Measurements from ENCODE around the gene KLC1.
"Not testable (repeated sequence)": the region's sequence is repeated elsewhere in the genome, so short reads cannot be mapped to it uniquely, and the experiment has no call there.

KLC1 gene

DNA sequence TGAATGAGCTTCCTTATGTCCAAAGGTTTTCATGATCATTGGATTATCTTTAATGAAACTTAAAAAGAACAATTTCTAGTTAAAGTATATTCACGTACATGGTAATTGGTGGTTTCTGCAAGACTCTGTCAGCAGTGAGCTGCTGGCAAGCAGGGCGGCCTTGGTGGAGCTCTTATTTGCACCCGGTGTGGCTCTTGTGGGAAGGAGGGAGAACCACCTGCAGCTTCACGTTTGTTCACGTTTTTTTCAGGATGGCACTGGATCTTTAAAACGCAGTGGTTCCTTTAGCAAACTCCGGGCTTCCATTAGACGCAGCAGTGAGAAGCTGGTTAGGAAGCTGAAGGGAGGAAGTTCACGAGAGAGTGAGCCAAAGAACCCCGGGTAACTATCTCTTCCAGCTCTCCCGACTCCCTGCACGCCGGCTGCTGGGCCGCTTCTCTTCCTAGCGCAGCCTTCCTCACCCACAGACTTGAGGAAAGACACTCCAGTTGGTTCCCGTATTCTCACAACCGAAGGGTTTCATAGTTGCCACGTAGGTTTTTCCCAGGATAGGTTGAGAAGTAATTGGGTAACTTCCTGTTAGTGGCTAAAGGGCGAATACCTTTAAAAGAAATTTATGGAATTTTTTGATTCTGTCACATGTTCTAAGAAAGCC, 57.9 kb downstream of the KLC1 start:
- no peaks in the 10 kb centered on the region for H3K9me3 Mint-ChIP-seq (ENCODE audit: low read depth)
- no peaks in the 10 kb centered on the region for H3K4me1 Mint-ChIP-seq (ENCODE audit: low read depth)
- H3K27me3 Mint-ChIP-seq = no peaks in the 10 kb centered on the region
- no peak overlapping the region for H3K4me3 Mint-ChIP-seq
- no peaks in the 10 kb centered on the region for H3K36me3 Mint-ChIP-seq
- H3K27ac Mint-ChIP-seq = no peak overlapping the region

DNA sequence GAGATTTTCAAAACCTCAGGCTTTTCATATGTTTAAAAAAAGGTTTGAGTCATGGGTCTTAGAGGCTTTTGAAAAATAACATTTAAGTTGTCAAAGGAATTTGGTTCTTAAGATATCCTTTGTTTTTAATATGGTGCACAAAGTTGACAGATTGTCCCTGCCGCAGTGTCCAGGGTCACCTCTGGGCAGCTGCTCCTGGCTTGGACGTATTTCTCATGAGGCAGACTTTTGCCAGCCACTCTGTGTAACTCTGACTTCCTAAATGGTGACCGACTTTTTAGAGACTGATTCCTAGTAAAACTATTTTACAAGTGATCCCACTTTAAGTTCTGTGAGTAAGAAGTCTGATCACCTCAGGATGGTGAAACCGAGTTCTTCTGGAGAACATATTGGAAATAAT, 58.7 kb downstream of the KLC1 start:
- no peaks in the 10 kb centered on the region for H3K27me3 Mint-ChIP-seq
- H3K27ac Mint-ChIP-seq = no peak overlapping the region
- no peak overlapping the region for H3K4me3 Mint-ChIP-seq
- no peaks in the 10 kb centered on the region for H3K36me3 Mint-ChIP-seq
- no peaks in the 10 kb centered on the region for H3K4me1 Mint-ChIP-seq (ENCODE audit: low read depth)
- H3K9me3 Mint-ChIP-seq (ENCODE audit: low read depth) = no peaks in the 10 kb centered on the region

DNA sequence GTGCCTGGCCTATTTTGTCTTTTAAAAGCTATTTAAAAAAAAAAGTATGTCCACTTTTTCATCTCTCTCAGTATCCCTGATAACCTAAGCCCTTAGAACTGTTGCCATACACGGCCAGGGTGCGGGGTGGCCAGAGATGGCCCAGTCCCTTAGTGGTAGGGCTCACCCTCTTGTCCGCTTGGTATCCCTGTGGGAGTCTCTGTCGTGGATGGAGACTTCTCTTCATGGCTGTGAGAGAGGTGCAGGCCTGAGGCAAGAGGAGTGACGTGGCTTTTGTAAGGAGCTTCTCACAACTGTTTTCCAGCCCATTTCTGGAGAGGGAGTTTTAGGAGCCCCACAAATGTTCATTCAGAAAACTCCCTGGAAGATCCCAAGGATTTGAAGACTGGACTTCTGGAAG, 59.4 kb downstream of the KLC1 start:
- no peaks in the 10 kb centered on the region for H3K9me3 Mint-ChIP-seq (ENCODE audit: low read depth)
- H3K27ac Mint-ChIP-seq = no peak overlapping the region
- no peak overlapping the region for H3K4me3 Mint-ChIP-seq
- H3K36me3 Mint-ChIP-seq = no peaks in the 10 kb centered on the region
- no peaks in the 10 kb centered on the region for H3K4me1 Mint-ChIP-seq (ENCODE audit: low read depth)
- H3K27me3 Mint-ChIP-seq = no peaks in the 10 kb centered on the region

DNA sequence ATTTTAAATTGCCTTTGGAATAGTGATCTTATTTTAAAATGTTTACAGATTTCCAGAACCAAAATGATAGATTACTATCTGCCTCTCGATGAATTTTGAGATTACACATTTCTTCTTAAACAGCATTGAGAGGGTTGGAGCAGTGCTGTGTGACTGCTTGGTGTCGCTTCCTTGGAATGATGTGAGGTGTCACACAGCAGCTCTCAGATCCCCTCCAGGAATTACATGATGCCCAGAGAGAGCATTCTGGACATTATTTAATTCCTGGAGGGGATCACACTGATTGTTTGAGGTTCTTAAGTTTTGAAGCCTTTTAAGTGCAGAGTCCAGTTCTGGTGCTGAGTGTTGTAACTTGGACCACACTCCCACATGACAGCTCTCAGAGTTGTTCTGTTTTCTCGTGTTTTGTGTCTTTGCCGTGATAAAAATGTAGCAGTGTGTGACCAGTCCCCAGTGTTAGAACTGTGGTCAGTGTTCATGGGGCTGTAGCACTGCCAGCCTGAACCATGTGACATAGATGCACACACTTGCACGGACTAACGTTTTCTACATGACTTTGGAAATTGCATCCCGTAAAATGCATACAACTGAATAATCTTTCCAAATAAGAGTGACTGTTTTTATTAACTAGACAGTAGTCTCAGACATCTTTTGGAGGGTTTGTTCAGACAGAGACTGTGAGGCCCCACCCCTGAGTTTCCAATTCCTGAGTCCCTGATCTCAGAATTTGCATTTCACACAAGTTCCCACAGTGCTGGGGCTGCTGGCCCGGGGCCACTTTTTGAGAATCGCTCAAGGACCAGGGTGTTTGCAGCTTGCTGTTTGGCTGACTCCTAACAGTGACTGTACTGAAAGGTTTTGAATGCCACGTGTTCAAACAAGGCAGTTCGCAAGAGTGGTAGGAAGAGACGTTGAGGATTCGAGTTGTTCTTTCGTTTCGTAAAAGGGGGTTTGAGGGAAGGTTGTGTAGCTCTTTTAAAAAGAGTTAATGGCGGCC, 60.2 kb downstream of the KLC1 start:
- H3K4me3 Mint-ChIP-seq = no peak overlapping the region
- no peak overlapping the region for H3K27ac Mint-ChIP-seq
- H3K9me3 Mint-ChIP-seq (ENCODE audit: low read depth) = no peaks in the 10 kb centered on the region
- H3K36me3 Mint-ChIP-seq = no peaks in the 10 kb centered on the region
- H3K4me1 Mint-ChIP-seq (ENCODE audit: low read depth) = no peaks in the 10 kb centered on the region
- H3K27me3 Mint-ChIP-seq = no peaks in the 10 kb centered on the region

DNA sequence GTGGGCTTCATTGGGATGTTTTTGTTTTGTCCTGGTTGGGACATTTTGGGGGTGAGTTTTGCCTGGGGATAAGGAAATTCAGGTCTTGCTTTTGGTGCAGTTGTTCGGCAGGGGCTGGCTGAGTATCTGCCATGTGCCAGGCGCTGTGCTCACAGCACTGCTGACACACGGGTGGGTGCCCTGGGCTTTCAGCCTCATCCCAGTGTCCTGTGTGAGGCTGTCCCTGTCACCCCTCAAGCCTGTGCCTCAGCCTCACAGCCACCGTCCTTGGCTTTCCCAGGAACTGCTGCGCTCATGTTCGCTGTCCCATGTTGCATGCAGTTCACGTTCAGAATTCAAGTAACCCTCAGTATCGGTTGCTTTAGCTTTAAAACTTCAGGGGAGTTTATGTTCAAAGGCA, 61.3 kb downstream of the KLC1 start:
- H3K27ac Mint-ChIP-seq = peak overlapping the region; percentile 66

DNA sequence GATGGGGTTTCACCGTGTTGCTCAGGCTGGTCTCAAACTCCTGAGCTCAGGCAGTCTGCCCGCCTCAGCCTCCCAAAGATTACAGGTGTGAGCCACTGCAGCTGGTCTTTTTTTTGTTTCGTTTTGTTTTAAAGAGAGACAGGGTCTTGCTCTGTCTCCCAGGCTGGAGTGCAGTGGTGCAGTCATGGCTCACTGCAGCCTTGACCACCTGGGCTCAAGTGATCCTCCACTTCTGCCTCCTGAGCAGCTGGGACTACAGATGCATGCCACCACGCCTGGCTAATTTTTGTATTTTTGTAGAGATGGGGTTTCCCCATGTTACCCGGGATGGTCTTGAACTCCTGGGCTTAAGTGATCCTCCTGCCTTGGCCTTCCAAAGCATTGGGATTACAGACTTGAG, 62.6 kb downstream of the KLC1 start:
- H3K27ac Mint-ChIP-seq; H3K4me1 Mint-ChIP-seq (ENCODE audit: low read depth); H3K27me3 Mint-ChIP-seq; H3K9me3 Mint-ChIP-seq (ENCODE audit: low read depth); H3K36me3 Mint-ChIP-seq; H3K4me3 Mint-ChIP-seq: not testable (repeated sequence)

More for the DNA sequence above, 61.3 kb downstream of the KLC1 start:
- Mint-ChIP-seq H3K36me3 (no peaks in the 10 kb centered on the region), H3K4me1 (ENCODE audit: low read depth) (peaks cover under 1% of the 10 kb centered on the region), H3K4me3 (no peak overlapping the region), H3K27me3 (no peaks in the 10 kb centered on the region), H3K9me3 (ENCODE audit: low read depth) (no peaks in the 10 kb centered on the region)

DNA sequence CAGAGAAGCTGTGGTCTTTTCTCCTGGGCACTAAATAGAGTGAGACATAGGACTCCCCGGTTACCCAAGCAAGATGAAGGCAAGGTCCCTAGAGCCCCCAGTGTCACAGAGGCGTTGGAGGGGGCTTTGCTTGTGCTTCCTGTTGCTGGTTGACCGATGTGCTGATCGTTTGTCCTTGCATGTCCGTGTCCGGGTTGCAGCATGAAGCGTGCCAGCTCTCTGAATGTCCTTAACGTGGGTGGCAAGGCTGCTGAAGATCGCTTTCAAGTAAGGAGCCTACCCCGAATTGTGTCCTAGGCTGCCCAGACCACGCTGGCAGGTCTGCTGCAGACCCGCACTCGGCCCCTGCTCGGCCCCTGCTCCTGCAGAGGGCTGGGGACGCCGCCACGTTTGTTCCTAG, 63.1 kb downstream of the KLC1 start:
- Mint-ChIP-seq H3K4me3 (no peak overlapping the region), H3K36me3 (no peaks in the 10 kb centered on the region), H3K4me1 (ENCODE audit: low read depth) (peaks cover 10% of the 10 kb centered on the region)

DNA sequence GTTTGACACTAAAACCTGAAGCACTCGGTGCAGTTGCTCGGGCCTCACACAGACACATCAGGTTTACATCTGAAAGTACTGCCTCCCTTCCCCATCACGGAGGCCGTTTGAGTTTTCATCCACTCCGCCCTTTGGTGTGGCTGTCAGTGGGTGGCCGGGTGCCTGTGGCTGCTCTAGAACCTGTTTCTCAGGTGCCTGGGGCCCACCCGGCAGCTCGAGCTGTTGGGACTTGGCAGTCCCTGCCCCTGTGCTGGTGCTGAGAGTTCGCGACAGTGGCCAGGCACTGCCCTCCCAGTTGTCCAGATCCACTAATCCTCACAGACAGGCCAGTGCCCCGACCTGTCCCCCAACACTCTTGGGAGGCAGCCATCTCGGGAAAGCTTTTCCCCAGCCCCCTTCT, 63.9 kb downstream of the KLC1 start:
- Mint-ChIP-seq H3K4me3 (no peak overlapping the region), H3K36me3 (no peaks in the 10 kb centered on the region), H3K27me3 (no peaks in the 10 kb centered on the region), H3K27ac (no peak overlapping the region), H3K9me3 (ENCODE audit: low read depth) (no peaks in the 10 kb centered on the region), H3K4me1 (ENCODE audit: low read depth) (peaks cover 11% of the 10 kb centered on the region)

More for the DNA sequence above, 63.1 kb downstream of the KLC1 start:
- H3K27ac Mint-ChIP-seq = no peak overlapping the region
- H3K9me3 Mint-ChIP-seq (ENCODE audit: low read depth) = no peaks in the 10 kb centered on the region
- no peaks in the 10 kb centered on the region for H3K27me3 Mint-ChIP-seq

DNA sequence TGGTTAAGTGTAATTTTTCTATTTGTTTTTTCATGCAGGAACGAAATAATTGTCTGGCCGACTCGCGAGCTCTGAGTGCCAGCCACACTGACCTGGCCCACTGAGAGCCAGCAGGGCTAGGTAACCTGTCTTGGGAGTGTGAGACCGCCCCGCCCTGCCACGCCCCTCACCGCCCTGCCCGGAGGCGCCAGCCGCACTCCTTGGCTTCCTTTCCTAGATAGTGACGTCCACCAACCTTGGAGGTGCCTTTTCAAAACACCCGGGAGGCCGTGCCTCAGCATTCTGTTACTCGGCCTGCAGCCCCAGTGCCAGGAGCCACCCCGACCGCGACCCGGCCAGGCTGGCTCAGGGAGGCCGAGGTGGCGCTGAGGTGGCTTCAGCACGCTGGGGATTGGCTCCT, 64.5 kb downstream of the KLC1 start:
- Mint-ChIP-seq H3K4me1 (ENCODE audit: low read depth) (peaks cover 11% of the 10 kb centered on the region), H3K9me3 (ENCODE audit: low read depth) (no peaks in the 10 kb centered on the region), H3K4me3 (no peak overlapping the region), H3K27me3 (no peaks in the 10 kb centered on the region), H3K36me3 (no peaks in the 10 kb centered on the region), H3K27ac (no peak overlapping the region)

DNA sequence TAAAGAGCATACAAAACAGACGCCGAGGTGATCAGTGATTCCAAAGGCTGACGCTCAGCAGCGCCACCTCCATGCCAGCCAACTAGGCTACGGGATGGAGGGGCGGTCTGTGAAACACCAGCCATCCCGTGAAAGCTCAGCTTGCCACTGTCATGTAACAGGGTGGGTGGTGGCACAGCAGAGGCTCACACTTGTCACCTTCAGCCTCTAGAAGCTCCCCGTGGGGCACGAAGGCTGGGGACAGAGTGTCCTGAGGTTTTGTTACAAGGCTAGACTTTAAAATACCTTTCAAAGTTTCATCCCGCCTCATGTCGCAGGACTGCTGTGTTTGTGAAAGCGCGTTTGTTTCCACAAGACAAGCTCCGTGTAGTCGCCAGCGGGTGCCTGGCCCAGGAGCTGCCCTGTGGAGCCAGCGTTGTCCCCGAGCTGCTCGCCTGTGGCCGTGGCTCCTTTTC, 65.6 kb downstream of the KLC1 start:
- Mint-ChIP-seq H3K4me1 (ENCODE audit: low read depth) (peaks cover 11% of the 10 kb centered on the region), H3K9me3 (ENCODE audit: low read depth) (no peaks in the 10 kb centered on the region), H3K27me3 (no peaks in the 10 kb centered on the region), H3K36me3 (no peaks in the 10 kb centered on the region), H3K27ac (no peak overlapping the region), H3K4me3 (no peak overlapping the region)

DNA sequence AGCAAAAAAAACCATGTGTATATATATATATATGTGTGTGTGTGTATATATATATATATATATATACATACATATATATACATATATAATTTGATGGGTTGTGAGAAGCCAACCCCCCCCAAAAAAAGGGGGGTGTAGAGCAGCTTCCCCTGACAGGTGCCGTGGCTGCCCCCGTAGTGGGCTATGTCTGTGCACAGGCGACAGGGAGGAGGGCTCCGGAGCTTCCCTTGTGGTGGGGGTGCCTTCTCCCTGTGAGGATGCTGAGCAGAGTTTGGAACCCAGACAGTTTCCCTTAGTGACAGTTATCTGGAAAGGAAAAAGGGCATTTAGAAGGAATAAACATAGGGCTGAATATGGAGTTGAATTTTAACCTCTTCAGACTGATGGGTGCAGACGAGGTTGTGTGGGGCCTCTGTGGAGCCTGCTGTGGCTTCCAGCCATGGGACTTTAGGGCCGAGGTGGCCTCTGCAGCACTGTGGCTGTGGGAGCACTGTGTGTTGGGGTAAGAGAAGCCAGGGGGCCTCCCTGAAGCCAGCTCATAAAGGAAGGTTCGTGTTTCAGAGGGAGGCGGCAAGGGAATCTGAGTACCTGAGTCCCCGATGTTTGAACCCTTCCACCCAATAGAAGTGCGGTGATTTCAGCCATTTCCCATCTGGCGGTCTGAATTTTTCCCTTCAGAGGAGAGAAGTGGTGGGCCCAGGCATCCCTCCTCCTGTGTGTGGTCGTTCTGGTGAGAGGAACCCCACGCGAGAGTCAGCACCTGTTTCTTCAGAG, 66.5 kb downstream of the KLC1 start:
- Mint-ChIP-seq H3K9me3 (ENCODE audit: low read depth) (no peaks in the 10 kb centered on the region), H3K36me3 (no peaks in the 10 kb centered on the region), H3K27ac (no peak overlapping the region)

DNA sequence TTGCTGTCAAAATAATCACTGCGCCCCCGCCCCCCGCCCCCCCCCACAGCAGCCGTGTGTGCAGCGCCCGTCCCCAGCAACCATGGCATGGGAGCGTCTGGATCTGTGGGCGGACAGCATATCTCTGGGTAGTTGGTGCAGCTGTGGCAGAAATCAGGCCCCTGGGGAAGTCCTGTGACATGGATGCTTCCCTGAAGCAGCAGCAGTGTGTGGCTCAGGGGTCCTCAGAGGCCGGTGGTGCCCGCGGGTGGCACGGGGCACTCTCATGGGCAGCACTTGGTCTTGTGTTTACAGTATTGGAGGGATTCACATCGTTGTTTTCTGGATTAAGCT, 67.0 kb downstream of the KLC1 start:
- Mint-ChIP-seq H3K27me3 (no peaks in the 10 kb centered on the region), H3K36me3 (no peaks in the 10 kb centered on the region), H3K27ac (peak overlapping the region; percentile 10), H3K4me1 (ENCODE audit: low read depth) (peaks cover 11% of the 10 kb centered on the region), H3K9me3 (ENCODE audit: low read depth) (no peaks in the 10 kb centered on the region), H3K4me3 (no peak overlapping the region)

More for the DNA sequence above, 66.5 kb downstream of the KLC1 start:
- Mint-ChIP-seq H3K27me3 (no peaks in the 10 kb centered on the region), H3K4me1 (ENCODE audit: low read depth) (peaks cover 11% of the 10 kb centered on the region), H3K4me3 (no peak overlapping the region)

DNA sequence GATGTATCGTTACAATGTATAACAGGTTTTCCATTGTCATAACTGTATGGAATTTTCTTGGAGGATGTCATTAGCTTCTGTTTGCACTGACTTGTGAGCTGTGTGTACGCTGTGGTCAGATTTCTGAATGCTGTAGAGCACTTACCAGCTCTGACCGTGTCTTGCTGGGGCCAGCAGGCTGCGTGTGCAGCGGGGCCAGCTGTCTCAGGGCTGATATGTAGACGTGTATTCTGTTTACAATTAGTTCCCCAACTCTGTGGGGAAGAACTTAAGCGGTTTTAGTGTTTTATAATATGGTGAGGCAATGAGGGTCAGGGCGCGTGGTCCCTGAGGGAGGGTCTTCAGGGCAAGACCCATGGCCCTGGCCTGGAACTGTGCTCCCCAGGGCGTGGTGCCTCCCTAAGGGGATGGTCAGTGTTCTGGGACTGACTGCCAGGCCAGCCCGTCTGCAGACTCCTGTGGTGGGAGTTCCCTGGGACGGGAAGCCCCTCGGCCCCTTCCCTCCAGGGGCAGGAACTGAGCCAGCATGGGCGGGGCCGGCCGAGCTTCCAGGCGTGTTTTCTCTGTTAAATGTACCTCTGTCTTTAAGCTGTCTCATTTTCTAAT, 67.6 kb downstream of the KLC1 start:
- no peak overlapping the region for H3K4me3 Mint-ChIP-seq
- peaks cover 11% of the 10 kb centered on the region for H3K4me1 Mint-ChIP-seq (ENCODE audit: low read depth)
- no peaks in the 10 kb centered on the region for H3K36me3 Mint-ChIP-seq
- H3K9me3 Mint-ChIP-seq (ENCODE audit: low read depth) = no peaks in the 10 kb centered on the region
- H3K27me3 Mint-ChIP-seq = no peaks in the 10 kb centered on the region
- peak overlapping the region; percentile 10 for H3K27ac Mint-ChIP-seq

DNA sequence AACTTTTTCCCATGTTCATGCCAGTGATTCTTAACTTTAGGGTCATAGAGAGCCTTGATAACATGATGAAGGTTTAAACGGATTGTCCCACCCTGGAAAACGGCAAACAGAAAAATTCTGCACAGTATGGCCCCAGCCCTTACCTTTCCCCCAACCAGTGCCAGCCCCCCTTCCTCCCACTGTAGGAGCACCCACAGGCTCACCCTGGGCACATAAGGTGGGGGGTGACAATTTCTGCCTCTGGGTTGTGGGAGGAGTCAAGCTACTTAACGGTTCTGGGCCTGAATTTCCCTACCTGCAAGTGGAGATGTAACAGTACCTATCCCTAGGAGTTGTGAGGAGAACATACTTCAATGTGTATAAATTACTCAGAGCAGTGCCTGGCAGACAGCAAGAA, 68.2 kb downstream of the KLC1 start:
- Mint-ChIP-seq H3K4me3 (no peak overlapping the region), H3K36me3 (no peaks in the 10 kb centered on the region), H3K27ac (peak overlapping the region; percentile 23), H3K4me1 (ENCODE audit: low read depth) (peaks cover 11% of the 10 kb centered on the region), H3K9me3 (ENCODE audit: low read depth) (no peaks in the 10 kb centered on the region), H3K27me3 (no peaks in the 10 kb centered on the region)

Measured in activated naive CD8-positive, alpha-beta T cell (primary cell).